ENCODE measurements around the gene FHAD1.

DNA sequence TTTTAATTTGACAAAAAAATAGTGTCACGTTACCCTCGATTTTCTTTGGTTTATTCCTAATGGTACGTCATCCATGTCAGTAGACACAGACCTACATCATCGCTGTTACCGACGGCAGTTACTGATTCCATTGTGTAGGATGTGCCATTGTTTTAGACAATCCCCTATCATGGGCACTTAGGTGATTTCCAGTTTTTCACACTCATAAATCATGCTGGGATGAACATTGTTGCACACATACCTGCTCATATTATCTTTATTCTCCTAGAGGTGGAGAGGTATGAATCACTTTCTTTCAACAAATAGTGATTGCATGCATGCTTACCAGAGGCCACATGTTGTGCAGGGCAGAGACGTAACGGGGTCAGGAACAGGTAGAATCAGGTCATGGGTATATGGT is 83.0 kb downstream of the FHAD1 start:
- TF ChIP-seq, protein P1, sequence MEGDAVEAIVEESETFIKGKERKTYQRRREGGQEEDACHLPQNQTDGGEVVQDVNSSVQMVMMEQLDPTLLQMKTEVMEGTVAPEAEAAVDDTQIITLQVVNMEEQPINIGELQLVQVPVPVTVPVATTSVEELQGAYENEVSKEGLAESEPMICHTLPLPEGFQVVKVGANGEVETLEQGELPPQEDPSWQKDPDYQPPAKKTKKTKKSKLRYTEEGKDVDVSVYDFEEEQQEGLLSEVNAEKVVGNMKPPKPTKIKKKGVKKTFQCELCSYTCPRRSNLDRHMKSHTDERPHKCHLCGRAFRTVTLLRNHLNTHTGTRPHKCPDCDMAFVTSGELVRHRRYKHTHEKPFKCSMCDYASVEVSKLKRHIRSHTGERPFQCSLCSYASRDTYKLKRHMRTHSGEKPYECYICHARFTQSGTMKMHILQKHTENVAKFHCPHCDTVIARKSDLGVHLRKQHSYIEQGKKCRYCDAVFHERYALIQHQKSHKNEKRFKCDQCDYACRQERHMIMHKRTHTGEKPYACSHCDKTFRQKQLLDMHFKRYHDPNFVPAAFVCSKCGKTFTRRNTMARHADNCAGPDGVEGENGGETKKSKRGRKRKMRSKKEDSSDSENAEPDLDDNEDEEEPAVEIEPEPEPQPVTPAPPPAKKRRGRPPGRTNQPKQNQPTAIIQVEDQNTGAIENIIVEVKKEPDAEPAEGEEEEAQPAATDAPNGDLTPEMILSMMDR (IDR thresholded peaks at IDR 0.05; ENCODE audit: low read depth, low read length): no peak
- no peak for TF ChIP-seq EZH2phosphoT487 (IDR thresholded peaks at IDR 0.05; ENCODE audit: low read depth)
